H1 (cell line): ENCODE results near the gene NACAD. TPM values are rescaled to one million over a fixed set of nuclear protein-coding genes. Genes with fewer than 3 reads are reported as not detected.

ENCODE experiments used
- FOSL1 ChIP-seq: IDR thresholded peaks from 2 replicates; pipeline ENCODE4 v1.6.1; 2011; ENCODE audit warnings: mild to moderate bottlenecking, low read depth, low read length, moderate library complexity; ENCODE audit not compliant: insufficient read depth
- JUN ChIP-seq: IDR thresholded peaks from 2 replicates; pipeline ENCODE4 v1.6.1; 2011; ENCODE audit warnings: low read depth, mild to moderate bottlenecking, improper control_type of control experiment, low read length
- TCF12 ChIP-seq: IDR thresholded peaks from 2 replicates; pipeline ENCODE4 v1.6.1; 2011; ENCODE audit warnings: low read depth, mild to moderate bottlenecking, low read length
- ZNF274 ChIP-seq: IDR thresholded peaks from 2 replicates; pipeline ENCODE4 v1.7.0; 2012; ENCODE audit warnings: low read length, borderline replicate concordance; ENCODE audit errors: extremely low read depth
- polyA plus RNA-seq, 7 experiments: library from polyadenylated mRNA; depleted of rRNA in 3 of 7; stranded (reverse) in 5 of 7; unstranded in 2 of 7; fragments of >200 nt in 5 of 7; fragments of 200-250 nt in 2 of 7; gene quantifications; 1 replicate in 5 of 7; 2 replicates in 1 of 7; 4 replicates in 1 of 7; pipeline versions ENCODE4 v1.2.1 to v1.2.3, GENCODE V29; 2011 to 2013; ENCODE audit warnings: missing spikeins in 2 of 7, mixed read lengths in 2 of 7
- total RNA-seq: library from RNA; stranded (reverse); fragmentation: NEBNext Ultra II Directional; extraction: Animal tissue kit (Norgen Biotek cat#: 25700); gene quantifications from 2 replicates; pipeline ENCODE4 v1.2.1, GENCODE V29; 2021

The NACAD gene
- total and polyA plus RNA-seq, 2 of the 8 experiments (the other 6 are each of a cell fraction or from before 2014, with no cell fraction given), result 1.3 to 6.0 TPM

GRCh38 chr7:45088821-45089340, at the start of gene NACAD (continued):
- TF ChIP-seq FOSL1, result no peak
- TF ChIP-seq ZNF274, result no peak
- no peak for TF ChIP-seq TCF12
- TF ChIP-seq JUN, result no peak
